SK-N-SH (cell line): ENCODE data around the gene NTSR2. TPM values are rescaled to one million over a fixed set of nuclear protein-coding genes. Genes with fewer than 3 reads are reported as not detected.

Source experiments
- CTCF ChIP-seq: fragments of 200-600 bp; sonication (generic); IDR thresholded peaks from 2 replicates; pipeline ENCODE4 v1.6.1; 2017; ENCODE audit warnings: antibody characterized with exemption, mild to moderate bottlenecking, moderate library complexity
- ELF1 ChIP-seq: IDR thresholded peaks from 2 replicates; pipeline ENCODE4 v1.4.0; 2012
- EP300 ChIP-seq, 2 experiments: IDR thresholded peaks; 2 replicates each; pipeline versions ENCODE4 v1.4.0 to v1.6.1; 2012; ENCODE audit warnings: borderline replicate concordance in 1 of 2, low read depth in 1 of 2, low read length in 1 of 2
- EZH2phosphoT487 ChIP-seq: fragments of 200-600 bp; sonication (generic); IDR thresholded peaks from 2 replicates; pipeline ENCODE4 v1.6.1; 2017; ENCODE audit warnings: low read depth, mixed run types, mild to moderate bottlenecking, antibody characterized with exemption, moderate library complexity, borderline replicate concordance
- FOSL2 ChIP-seq: IDR thresholded peaks from 2 replicates; pipeline ENCODE4 v1.4.0; 2012; ENCODE audit warnings: low read depth, mild to moderate bottlenecking, moderate library complexity, borderline replicate concordance
- FOXM1 ChIP-seq: IDR thresholded peaks from 2 replicates; pipeline ENCODE4 v1.4.0; 2012; ENCODE audit warnings: low read depth, mild to moderate bottlenecking
- MEF2A ChIP-seq: IDR thresholded peaks from 2 replicates; pipeline ENCODE4 v1.4.0; 2012; ENCODE audit warnings: low read depth, borderline replicate concordance
- MXI1 ChIP-seq: IDR thresholded peaks from 2 replicates; pipeline ENCODE4 v1.6.1; 2012; ENCODE audit warnings: mild to moderate bottlenecking, low read depth, low read length, improper control_type of control experiment
- NFIC ChIP-seq: IDR thresholded peaks from 2 replicates; pipeline ENCODE4 v1.4.0; 2012; ENCODE audit warnings: borderline replicate concordance
- NRF1 ChIP-seq: IDR thresholded peaks from 2 replicates; pipeline ENCODE4 v1.6.1; 2012; ENCODE audit warnings: low read depth, mild to moderate bottlenecking, low read length
- POLR2AphosphoS5 ChIP-seq: IDR thresholded peaks from 2 replicates; pipeline ENCODE4 v1.6.1; 2012; ENCODE audit warnings: low read depth, low read length
- RAD21 ChIP-seq: IDR thresholded peaks from 2 replicates; pipeline ENCODE4 v1.6.1; 2012; ENCODE audit warnings: mild to moderate bottlenecking, low read length
- RCOR1 ChIP-seq: fragments of 150-350 bp; IDR thresholded peaks from 2 replicates; pipeline ENCODE4 v1.6.1; 2017; ENCODE audit warnings: antibody characterized with exemption, low read length
- RFX5 ChIP-seq: IDR thresholded peaks from 2 replicates; pipeline ENCODE4 v1.6.1; 2012; ENCODE audit warnings: mild to moderate bottlenecking, improper control_type of control experiment, low read length
- RXRA ChIP-seq: IDR thresholded peaks from 2 replicates; pipeline ENCODE4 v1.4.0; 2012; ENCODE audit warnings: low read depth, mild to moderate bottlenecking, borderline replicate concordance
- SIN3A ChIP-seq: IDR thresholded peaks from 2 replicates; pipeline ENCODE4 v1.6.1; 2012; ENCODE audit warnings: low read depth, mild to moderate bottlenecking, low read length, moderate library complexity, borderline replicate concordance
- SMC3 ChIP-seq: IDR thresholded peaks from 2 replicates; pipeline ENCODE4 v1.6.1; 2012; ENCODE audit warnings: low read depth, low read length, improper control_type of control experiment
- TCF12 ChIP-seq: IDR thresholded peaks from 2 replicates; pipeline ENCODE4 v1.4.0; 2012
- TEAD4 ChIP-seq: IDR thresholded peaks from 2 replicates; pipeline ENCODE4 v1.4.0; 2012; ENCODE audit warnings: mild to moderate bottlenecking, borderline replicate concordance; ENCODE audit not compliant: insufficient read depth
- USF1 ChIP-seq: IDR thresholded peaks from 2 replicates; pipeline ENCODE4 v1.4.0; 2012; ENCODE audit warnings: low read depth, borderline replicate concordance
- ZBTB33 ChIP-seq: IDR thresholded peaks from 2 replicates; pipeline ENCODE4 v1.4.0; 2012; ENCODE audit warnings: low read depth, borderline replicate concordance
- polyA plus RNA-seq, 3 experiments: library from polyadenylated mRNA; depleted of rRNA; stranded (reverse); fragments of >200 nt; gene quantifications; 2 replicates each; pipeline ENCODE4 v1.2.3, GENCODE V29; 2012
- TF ChIP-seq, protein P1 (sequence below): IDR thresholded peaks from 2 replicates; pipeline ENCODE4 v1.6.1; 2012; ENCODE audit warnings: mild to moderate bottlenecking, low read depth, low read length, moderate library complexity

NTSR2 gene
- polyA plus RNA-seq, 1 of the 3 experiments (the other 2 are of a cell fraction) = not detected

- TF ChIP-seq, protein P1, sequence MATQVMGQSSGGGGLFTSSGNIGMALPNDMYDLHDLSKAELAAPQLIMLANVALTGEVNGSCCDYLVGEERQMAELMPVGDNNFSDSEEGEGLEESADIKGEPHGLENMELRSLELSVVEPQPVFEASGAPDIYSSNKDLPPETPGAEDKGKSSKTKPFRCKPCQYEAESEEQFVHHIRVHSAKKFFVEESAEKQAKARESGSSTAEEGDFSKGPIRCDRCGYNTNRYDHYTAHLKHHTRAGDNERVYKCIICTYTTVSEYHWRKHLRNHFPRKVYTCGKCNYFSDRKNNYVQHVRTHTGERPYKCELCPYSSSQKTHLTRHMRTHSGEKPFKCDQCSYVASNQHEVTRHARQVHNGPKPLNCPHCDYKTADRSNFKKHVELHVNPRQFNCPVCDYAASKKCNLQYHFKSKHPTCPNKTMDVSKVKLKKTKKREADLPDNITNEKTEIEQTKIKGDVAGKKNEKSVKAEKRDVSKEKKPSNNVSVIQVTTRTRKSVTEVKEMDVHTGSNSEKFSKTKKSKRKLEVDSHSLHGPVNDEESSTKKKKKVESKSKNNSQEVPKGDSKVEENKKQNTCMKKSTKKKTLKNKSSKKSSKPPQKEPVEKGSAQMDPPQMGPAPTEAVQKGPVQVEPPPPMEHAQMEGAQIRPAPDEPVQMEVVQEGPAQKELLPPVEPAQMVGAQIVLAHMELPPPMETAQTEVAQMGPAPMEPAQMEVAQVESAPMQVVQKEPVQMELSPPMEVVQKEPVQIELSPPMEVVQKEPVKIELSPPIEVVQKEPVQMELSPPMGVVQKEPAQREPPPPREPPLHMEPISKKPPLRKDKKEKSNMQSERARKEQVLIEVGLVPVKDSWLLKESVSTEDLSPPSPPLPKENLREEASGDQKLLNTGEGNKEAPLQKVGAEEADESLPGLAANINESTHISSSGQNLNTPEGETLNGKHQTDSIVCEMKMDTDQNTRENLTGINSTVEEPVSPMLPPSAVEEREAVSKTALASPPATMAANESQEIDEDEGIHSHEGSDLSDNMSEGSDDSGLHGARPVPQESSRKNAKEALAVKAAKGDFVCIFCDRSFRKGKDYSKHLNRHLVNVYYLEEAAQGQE = no peak
- TF ChIP-seq FOSL2 = peak; percentile 81
- no peak for TF ChIP-seq CTCF
- no peak for TF ChIP-seq EZH2phosphoT487
- TF ChIP-seq SMC3 = no peak
- peak; percentile 50; the same call in 1 of the 2 replicates for TF ChIP-seq ZBTB33
- peak; percentile 87 for TF ChIP-seq NFIC
- peak; percentile 77 for TF ChIP-seq RXRA
- TF ChIP-seq SIN3A = no peak
- TF ChIP-seq POLR2AphosphoS5 = 0 out of 2 replicates have a peak, but pooled peaks have one; percentile 34
- TF ChIP-seq ELF1 = no peak; the same call in 1 of the 2 replicates
- TF ChIP-seq MXI1 = no peak
- no peak for TF ChIP-seq MEF2A
- no peak for TF ChIP-seq NRF1
- peak; percentile 64 for TF ChIP-seq TCF12
- TF ChIP-seq USF1 = peak; percentile 12; the same call in 1 of the 2 replicates
- no peak for TF ChIP-seq RFX5
- TF ChIP-seq RCOR1 = 0 out of 2 replicates have a peak, but pooled peaks have one; percentile 13
- TF ChIP-seq RAD21 = no peak; the same call in 1 of the 2 replicates
- TF ChIP-seq FOXM1 = no peak
- TF ChIP-seq EP300 (IDR thresholded peaks at IDR 0.05; ENCODE audit: borderline replicate concordance in 1 of 2, low read depth in 1 of 2, low read length in 1 of 2) = peak in 1 of 2 experiments; percentile 31; a peak in 1 of 4 replicates
- 0 out of 2 replicates have a peak, but pooled peaks have one; percentile 4 for TF ChIP-seq TEAD4
- TF ChIP-seq, all 33 proteins: peak for 18
These were observed 27.3 kb upstream of the NTSR2 start (continued) for GRCh38 chr2:11697103-11697871.
